T1000 (cell line): ENCODE data around the gene TNS3.
A peak's percentile ranks its signal among the peaks of the same experiment; 100 is the strongest.
"Not testable (repeated sequence)": the region's sequence is repeated elsewhere in the genome, so short reads cannot be mapped to it uniquely, and the experiment has no call there.

Source experiments
- DNase-seq: peaks from one replicate; lab custom pipeline; 2025; ENCODE audit warnings: mixed read lengths; lab: John Stamatoyannopoulos, UW

TNS3 gene

DNA sequence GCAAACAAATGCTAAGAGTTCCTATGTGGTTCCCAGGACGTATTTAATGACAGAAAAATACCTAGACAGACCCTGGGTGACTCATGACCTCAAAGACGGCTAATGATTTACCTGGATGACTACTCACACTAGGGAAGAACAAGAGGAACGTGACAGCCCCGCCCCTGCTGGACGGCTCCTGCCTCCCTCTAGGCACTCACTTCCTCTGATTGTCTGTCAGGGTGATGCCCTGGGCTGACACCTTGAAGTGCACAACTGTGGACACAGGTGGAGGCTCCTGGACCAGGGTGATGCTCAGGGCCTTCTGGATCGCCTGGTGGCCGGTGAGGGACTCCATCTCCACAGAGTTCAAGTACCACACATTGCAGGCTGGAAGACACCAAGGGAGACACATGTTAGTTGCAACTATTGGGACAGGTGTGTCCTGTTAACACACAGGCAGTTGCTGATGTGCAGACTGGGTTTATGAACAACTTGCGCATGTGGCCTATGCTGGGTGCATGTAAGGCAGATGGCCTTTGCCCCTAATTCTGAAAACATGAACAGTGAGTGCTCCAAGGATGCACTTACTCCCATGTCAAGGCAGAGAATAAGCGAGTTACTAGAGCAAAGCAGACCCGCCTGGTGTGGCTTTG is 298.3 kb downstream of the TNS3 start:
- no peak for DNase-seq

- DNase-seq = no peak
Measured at GRCh38 chr7:47282790-47283496, 299.0 kb downstream of the TNS3 start.

DNA sequence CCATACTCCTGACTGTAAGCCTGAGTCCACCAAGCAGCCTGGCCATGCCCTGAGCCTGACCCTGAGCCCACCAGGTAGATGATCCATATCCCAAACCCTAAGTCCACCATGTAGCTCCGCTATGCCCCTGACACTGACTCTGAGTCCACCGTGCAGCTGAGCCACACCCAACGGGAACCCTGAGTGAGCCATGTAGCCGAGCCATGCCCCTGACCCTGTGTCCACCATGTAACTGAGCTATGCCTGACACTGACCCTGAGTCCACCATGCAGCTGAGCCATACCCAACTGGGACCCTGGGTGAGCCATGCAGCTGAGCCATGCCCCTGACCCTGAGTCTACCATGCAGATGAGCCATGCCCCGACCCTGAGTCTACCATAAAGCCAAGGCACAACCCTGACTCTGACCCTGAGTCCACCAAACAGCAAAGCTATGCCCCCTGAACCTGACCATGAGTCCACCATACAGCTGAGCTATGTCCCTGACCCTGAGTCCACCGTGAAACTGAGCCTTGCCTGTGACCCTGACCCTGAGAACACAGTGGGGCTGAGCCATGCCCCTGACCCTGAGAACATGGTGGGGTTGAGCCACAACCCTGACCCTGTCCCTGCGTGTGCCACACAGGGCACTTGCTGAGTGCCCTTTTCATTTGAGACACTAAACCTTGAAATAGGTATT is 299.8 kb downstream of the TNS3 start:
- DNase-seq = no peak

GRCh38 chr7:47281161-47281560 is 300.8 kb downstream of the TNS3 start:
- DNase-seq = no peak

- no peak for DNase-seq
Measured at GRCh38 chr7:47280114-47280513, 301.8 kb downstream of the TNS3 start.

DNA sequence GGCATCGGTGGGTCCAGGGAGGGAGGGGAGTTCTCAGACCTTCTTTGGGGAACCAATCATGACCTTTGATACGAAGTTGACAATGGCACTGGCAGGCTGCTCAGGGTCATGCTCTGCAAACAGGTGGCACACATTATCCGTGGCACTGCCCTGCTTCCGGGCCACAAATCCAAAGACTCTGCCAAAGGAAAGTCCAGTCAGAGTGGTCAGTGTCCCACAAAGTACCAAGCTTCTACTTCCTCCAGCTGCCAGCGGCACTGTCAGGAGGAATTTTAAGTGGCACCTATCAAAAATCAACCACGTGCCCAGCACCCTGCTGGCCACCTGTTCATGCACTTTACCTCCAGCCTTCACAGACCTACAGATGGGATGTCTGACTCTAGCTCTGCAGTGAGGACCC is 303.9 kb downstream of the TNS3 start:
- DNase-seq = no peak

GRCh38 chr7:47277321-47277781 is 304.6 kb downstream of the TNS3 start:
- DNase-seq = no peak

DNA sequence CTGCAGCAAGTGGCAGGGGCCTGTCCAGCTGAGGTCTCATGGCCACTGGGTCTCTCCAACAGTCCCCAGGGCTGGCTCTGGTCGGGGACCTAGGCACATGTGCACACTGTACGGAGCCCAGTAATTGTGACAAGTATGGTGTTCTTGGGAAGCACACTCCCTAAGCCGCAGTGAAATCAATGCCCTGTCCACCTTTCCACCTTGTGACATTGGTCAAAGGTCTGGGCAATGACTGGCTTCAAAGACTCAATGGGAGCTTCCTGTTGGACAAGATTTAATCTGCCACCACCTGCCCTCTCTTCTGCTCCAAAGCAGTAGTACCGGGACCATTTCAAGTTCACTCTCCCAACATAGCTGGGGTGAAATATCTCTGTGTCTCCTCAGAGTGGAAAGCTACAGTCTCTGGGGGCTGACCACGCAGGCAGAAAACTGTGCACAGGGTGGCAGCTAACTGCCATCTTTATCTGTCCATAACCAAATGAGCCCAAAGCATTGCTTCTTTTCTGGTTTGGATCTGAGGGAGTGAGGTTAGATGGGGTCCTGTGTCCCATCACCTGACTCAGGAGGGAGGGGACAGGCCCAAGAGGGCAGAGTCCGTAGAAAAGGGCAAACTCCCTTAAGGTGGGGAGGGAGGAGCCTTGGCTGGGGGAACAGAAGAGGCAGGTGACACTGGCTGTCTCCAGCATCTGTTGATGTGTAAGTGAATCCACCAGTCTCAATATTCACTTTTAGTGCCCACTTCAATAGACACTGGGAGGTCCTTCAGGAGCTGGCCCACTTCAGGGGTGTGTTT is 307.7 kb downstream of the TNS3 start:
- DNase-seq = no peak

- DNase-seq = no peak
Measured at GRCh38 chr7:47273088-47273487, 308.8 kb downstream of the TNS3 start.

DNA sequence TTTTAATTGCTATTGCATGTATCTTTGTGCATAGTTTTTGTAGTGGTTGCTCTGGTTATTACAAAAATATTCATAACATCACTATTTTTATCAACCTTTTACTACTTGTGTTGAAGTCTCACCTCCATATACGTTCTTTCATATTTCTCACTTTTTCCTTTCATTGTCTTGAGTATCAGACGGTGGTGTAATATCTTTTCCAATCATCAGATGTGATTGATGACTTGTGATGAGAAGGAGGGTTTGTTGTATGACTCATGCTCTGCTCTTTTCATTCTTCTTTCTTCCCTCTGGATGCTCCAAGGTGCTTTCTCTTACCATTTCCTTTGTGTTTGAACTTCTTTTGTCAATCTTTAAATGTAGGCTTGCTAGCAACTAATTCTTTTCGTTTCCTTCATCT is 310.2 kb downstream of the TNS3 start:
- no peak for DNase-seq

GRCh38 chr7:47268851-47269836 is 312.8 kb downstream of the TNS3 start:
- DNase-seq = no peak

- DNase-seq = no peak
Measured at GRCh38 chr7:47267346-47267745, 314.6 kb downstream of the TNS3 start.

- DNase-seq = no peak
Measured at GRCh38 chr7:47266799-47267198, 315.1 kb downstream of the TNS3 start.

DNA sequence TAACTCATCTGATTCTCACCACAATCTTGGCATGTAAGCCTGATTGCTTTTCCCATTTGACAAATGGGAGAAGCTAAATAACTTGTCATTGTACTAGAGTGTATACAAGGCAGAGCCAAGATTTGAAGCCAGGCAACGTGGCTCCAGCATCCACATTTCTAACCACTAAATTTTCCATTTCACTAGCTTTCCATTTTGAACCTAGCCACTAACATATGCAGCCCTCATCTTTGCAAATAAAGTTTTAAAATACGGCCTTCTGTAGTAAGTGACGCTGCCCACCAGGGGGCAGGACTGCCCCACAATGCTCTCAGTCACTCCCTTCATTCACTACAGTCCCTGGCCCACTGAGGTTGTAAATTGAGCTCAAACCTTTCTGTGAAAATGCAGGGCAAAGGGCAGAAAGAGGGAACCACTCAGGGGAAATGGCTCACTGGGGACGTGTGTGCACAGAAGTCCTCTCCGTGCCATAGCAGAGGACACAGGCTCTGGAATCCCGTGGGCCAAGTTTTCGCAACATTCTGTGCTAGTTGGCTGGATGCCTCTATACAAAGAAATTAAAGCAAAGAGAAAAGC is 315.7 kb downstream of the TNS3 start:
- DNase-seq = peak; percentile 35

DNA sequence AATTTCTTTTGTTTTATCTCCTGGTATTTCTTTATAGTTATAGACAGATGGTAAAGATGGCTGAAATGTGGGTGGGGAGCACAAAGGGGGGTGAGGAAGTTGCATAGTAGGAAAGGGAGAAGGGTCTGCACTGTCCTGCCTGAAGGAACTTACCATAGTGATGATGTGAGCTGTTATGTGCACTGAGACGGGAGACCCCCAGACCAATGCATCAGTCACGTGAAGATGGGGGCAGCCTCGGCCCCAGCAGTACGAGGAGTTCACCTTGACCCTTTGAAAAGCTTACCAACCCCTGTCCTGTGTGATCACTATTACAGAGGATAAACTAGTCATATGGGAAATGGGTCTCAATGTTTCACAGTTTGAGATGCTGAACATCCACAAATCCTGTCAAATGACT is 316.3 kb downstream of the TNS3 start:
- no peak for DNase-seq

- no peak for DNase-seq
Measured at GRCh38 chr7:47264021-47264651, 317.8 kb downstream of the TNS3 start.

GRCh38 chr7:47262881-47263280 is 319.0 kb downstream of the TNS3 start:
- no peak for DNase-seq

DNA sequence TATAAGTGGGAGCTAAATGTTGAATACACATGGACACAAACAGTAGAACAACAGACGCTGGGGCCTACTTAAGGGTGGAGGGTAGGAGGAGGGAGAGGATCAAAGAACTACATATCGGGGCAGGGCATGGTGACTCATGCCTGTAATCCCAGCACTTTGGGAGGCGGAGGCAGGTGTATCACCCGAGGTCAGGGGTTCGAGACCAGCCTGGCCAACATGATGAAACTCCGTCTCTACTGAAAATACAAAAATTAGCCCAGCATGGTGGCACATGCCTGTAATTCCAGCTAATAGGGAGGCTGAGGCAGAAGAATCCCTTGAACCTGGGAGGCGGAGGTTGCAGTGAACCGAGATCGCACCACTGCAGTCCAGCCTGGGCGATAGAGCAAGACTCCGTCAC is 319.8 kb downstream of the TNS3 start:
- DNase-seq = not testable (repeated sequence)

- DNase-seq = no peak
Measured at GRCh38 chr7:47260270-47260669, 321.6 kb downstream of the TNS3 start.

DNA sequence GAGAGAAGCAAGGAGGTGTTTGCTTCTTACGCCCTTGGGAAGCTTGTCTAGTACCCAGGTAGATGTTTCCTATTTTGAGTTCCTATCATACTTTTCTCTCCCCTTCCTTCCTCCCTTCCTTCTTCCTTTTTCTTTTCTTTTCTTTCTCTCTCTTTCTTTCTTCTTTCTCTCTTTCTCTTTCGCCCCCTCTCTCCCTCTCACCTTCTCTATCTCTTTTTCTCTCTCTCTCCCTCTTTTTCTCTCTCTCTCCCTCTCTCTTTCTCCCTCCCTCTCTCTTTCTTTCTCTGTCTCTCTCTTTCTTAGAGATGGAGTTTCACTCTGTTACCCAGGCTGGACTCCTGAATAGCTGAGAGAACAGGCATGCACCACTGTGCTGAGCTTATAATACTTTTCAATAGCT is 322.2 kb downstream of the TNS3 start:
- no peak for DNase-seq
